ENCODE data around the gene LY86.

LY86 gene

DNA sequence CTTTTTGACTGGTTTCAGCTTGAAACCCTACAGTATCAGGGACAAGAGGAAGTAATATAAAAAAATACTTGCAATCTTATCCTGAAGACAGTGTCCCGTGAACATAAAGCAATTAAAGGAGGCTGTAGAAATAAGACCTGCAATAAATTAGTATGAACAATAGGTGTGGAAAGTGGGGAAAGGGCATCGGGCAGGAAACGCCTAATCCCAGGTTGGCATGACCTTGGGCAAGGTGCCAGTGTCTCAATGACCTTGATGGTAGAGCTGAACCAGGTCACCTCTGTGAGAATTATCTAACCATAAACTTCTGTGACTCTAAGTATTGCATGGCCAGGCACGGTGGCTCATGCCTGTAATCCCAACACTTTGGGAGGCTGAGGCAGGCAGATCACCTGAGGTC lies 115.2 kb downstream of the LY86 start:
- H3K36me3 ChIP-seq (ENCODE audit: insufficient read depth, low read depth, low read length): no peaks in the 10 kb centered on the region
- H3K4me3 ChIP-seq (ENCODE audit: low read length): no peak overlapping the region
- no peaks in the 10 kb centered on the region for H3K4me1 ChIP-seq (ENCODE audit: insufficient read depth, low read length)
- no peaks in the 10 kb centered on the region for H3K9me3 ChIP-seq (ENCODE audit: insufficient read depth, low read depth, low read length)
- H3K27me3 ChIP-seq (ENCODE audit: insufficient read depth, low read length): no peaks in the 10 kb centered on the region
- H3K9ac ChIP-seq (ENCODE audit: low read depth, low read length): no peak overlapping the region
- H3K27ac ChIP-seq (ENCODE audit: low read length): no peak overlapping the region
